NCI-H526 treated with DMSO at 0.1 percent for 48 hours (cell line): ENCODE measurements around the gene SLC10A3.

ENCODE experiments used
- DNase-seq: peaks from one replicate; lab custom pipeline; 2025; lab: John Stamatoyannopoulos, UW

SLC10A3 gene

DNA sequence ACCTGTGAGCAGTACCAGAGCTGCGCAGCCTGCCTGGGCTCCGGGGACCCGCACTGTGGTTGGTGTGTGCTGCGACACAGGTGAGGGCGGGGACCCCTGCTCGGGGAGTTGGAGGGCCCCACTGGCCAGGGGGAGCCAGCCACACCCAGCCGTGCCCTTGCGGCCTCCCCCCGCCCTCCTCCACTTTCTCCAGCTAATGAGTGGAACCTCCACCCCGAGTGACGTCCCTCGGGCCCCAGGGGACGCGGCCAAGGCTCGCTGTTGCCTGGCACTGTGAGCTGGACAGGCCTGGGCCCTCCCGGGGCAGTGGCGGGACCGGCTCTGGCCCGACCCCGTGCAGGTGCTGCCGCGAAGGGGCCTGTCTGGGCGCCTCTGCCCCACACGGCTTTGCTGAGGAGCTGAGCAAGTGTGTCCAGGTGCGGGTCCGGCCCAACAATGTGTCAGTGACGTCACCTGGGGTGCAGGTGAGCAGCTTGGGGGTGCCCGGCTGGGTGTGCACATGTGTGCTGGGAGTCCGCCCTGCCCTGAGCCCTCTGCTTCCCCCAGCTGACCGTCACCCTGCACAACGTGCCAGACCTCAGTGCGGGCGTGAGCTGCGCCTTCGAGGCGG is 26.7 kb downstream of the SLC10A3 start:
- no peak for DNase-seq

DNA sequence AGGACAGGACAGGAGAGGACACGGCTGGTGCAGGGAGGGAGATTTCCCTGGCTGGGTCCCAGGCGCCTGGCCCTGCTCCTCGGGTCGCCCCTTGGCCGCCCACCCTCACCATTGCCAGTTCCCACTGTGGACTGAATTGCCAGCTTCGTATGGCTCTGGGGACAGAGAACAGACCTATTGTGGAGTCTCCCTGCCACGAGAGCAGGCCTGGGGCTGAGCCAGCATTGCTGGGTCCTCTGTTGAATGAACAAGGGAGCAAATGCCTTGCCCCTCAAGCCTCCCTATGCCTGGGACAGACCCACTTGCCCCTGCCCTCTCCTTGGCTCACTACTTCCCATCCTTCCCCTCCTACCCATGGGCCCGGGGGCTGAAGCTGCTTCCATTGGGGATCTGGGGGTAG is 28.0 kb downstream of the SLC10A3 start:
- DNase-seq, result no peak

DNA sequence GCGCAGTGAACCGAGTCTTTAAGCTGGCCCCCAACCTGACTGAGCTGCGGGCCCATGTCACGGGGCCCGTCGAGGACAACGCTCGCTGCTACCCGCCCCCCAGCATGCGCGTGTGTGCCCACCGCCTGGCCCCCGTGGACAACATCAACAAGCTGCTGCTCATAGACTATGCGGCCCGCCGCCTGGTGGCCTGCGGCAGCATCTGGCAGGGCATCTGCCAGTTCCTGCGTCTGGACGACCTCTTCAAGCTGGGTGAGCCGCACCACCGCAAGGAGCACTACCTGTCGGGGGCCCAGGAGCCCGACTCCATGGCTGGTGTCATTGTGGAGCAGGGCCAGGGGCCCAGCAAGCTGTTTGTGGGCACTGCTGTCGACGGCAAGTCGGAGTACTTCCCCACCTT is 30.1 kb downstream of the SLC10A3 start:
- DNase-seq, result no peak

DNA sequence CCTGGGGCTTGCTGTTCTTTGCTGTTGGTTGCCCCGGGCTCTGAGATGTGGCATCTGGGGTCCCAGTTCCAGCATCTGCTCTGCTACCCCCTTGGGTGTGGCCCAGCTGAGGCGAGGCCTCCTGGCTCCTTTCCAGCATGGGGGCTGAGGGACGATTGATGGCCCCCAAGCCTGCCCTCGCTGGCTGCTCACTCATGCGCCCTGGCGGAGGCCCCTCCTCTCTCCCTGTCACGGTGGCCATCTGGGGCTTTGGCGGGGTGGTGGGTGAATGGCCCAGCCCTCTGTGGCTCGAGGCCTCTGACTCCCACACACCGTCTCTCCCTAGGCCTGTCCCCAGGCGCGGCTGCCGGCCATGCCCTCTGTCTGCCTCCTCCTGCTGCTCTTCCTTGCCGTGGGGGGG is 30.6 kb downstream of the SLC10A3 start:
- DNase-seq, result no peak

DNA sequence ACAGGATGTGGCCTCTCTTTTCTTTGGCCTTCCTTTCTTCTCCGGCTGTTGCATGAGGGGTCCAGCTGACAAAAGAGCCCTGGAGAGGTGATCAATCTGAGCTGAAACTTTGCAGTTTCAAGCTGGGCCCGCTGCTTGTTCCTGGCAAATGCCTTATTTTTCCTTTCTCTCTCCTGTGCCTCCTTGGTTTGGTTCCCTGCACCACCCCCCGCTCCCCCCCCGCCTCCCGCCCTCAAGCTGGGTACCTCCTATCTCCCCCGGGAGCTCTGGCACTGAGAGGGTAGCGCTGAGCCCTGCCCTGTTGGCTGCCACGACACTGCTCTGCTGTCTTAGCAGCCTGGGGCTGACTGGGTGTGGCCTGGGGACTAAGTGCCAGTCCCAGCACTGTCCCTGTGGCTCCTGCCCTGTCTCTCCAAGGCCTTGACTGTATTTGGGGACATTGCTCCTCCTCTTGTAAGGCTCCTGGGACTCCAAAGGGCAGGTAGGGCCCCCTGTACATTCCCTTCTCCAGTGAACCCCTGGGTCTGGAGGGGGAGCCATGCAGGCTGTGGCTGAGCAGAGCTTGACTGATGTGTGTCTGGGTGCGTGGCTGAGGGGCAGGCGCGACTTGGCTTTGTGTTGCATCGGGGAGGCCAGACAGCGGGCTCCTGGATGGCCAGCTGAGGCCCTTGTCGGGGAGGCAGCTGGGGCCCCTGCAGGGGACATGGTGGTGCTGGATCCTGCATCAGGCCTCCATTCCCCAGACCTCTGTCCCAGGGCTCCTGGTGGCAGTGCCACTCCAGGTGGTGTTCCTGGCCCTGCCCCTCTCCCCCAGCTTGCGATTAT is 31.3 kb downstream of the SLC10A3 start:
- peak; percentile 55 for DNase-seq

DNA sequence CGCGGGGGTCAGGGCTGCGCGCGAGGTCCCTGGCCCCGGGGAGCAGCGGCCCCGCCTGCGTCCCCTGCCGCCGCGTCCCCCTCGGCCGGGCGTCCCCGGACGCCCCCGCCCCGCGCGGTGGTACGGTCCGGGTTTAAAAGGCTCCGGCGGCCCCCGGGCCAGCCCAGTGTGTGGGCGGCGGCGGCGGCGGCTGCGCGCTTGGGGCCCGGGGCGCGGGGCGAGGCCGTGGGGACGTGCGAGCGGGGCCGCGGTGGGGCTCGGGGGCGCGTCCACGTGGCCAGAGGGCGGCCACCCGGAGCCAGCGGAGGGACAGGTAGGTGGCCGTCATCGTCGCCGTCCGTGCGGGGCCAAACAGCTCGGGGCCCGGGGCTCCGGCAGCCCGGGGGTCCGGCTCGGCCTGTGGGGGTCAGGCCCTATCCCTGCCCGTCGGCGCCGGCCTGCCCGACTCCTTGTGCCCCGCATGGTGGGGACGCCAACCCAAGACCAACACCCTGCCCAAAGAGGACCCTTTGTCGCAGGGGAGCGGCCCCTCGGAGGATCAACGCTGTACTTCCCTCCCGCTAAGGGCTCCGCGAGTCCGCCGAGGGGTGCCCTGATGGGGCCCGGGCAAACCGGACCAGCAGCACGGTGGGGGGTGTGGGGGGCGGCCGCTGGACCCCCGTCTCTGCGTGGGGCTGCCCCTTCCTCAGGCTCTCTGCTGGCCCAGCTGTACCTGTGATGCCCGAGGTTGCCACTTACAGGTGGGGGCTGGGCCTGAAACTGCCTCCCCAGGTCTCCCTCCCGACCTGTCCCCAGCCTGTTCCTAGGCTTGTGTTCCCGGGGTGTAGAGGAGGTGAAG is 32.1 kb downstream of the SLC10A3 start, which contains the start of gene PLXNA3:
PLXNA3 (plus strand) TSS at position 166 of the 838 bp plus-strand sequence. CDS start 1,903 bp downstream, outside the sequence.
- DNase-seq, result peak; percentile 24

DNA sequence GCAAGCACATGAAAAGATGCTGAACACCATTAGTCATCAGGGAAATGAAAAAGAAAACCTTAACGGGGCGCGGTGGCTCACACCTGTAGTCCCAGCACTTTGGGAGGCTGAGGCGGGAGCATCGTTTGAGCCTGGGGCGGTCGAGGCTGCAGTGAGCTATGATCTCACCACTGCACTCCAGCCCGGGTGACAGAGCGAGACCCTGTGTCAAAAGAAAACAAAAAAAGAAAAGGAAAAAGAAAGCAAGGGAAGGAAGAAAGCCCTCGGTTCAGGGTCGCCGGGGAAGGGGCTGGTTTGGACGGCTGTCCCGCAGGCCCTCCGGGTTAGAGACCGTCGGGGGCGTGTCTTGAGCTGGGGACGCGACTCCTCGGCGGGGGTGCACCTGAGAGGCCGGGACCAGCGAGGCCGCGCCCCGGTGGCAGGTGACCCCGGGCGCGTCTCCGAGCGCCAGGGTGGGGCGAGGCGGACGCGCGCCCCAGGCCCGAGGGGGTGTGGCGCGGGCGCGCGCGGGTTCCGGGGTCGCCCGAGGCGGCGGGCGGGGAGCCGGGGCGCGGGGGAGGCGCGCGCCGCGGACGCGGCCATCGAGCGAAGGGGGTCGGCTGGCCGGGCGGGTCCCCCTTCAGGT is 32.8 kb downstream of the SLC10A3 start:
- DNase-seq, result peak; percentile 50

DNA sequence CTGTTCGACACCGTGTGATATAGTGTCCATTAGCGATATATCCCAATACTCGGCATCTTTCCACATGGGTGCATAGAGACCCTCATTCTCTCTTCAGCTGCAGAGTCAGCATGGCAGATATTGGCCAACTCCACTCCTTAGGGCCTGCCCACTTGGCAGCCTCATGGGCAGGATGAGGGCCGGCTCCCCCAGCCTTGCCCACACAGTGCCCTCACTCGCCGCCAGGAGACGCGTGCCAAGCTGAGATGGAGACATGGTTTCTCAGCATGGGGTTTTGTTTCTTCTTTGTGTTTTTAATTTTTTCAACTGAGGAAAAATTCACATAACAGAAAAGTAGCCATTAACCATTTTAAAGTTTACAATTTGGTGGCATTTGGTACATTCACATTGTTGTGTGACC is 37.6 kb downstream of the SLC10A3 start:
- no peak for DNase-seq

DNA sequence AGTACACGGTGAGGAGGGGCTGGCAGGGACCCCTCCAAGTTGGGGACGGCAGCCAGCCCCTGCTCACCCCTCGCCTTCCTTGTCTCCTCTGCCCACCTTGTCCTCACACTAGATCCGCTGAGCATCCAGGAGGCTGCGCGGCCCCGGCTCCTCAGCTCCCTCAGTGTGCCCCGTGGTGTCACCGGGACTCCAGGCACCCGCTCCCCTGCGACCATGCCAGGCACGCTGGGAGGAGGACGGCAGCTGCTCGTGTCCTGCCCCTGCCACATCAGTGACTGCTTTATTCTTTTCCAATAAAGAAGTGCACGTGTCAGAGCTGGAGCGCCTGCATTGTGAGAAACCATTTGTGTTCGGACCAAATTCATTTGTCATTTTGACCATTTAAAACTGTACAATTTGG is 40.1 kb downstream of the SLC10A3 start:
- DNase-seq, result no peak

DNA sequence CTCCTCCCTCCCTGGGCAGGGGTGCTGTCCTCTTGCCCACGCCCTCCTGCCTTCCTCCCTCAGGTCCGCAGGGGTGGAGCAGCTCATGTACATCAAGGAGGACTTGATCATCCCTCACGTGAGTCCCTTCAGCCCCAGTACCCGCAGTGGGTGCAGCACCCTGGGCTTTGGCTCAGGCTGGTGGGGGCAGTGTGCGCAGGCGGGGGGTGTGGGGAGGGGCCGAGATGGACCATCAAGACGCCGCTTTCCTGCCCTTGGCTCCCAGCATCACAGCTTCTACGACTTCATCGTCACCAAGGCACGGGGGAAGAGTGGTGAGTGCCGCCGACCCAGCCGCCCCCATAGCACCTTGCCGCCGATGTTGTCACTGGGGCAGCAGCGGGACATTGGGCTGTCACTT is 40.8 kb downstream of the SLC10A3 start:
- no peak for DNase-seq

DNA sequence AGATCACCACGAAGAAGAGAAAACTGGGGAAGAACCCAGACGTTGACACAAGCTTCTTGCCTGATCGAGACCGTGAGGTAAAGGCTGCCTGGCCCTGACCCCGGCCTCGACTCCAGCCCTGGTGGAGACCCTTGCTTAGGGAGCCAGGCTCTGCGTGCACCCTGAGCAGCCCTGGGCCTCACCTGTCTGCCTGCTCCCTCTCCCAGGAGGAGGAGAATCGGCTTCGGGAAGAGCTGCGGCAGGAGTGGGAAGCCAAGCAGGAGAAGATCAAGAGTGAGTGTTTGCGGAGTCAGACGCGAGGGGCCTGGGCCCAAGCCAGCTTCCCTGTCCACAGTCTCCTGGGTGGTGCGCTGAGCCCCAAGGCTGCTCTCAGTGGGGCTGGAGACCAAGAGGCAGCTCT is 41.9 kb downstream of the SLC10A3 start:
- DNase-seq, result no peak

DNA sequence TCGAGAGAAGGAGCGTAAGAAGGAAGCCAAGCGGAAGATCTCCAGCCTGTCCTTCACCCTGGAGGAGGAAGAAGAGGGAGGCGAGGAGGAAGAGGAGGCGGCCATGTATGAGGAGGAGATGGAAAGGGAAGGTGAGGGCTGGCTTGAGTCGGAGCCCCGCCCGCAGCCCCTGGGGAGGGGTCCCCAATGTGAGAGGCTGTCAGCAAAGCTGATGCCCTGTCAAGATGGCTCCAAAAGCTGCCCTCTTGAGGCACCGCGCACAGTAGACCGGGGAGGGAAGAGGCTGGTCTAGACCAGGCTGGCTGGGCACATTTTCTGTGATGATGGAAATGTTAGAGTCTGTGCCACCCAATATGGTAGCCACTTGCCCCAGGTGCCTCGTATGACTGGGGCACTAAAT is 44.0 kb downstream of the SLC10A3 start:
- DNase-seq, result no peak

DNA sequence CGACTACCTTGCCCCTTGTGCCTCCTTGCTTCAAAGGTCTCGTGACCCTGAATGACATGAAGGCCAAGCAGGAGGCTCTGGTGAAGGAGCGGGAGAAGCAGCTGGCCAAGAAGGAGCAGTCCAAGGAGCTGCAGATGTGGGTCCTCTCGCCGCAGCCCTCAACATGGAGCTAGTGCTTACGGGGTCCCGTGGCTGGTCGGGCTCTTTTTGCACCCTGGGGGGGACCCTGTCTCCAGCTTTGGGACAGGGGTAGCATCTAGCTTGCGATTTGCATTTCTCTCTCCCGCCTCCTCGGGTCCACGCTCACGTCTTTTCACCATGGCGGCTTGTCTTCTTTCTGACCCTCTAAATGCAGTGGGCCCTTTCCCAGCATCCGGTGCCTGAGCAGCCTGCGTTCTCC is 44.7 kb downstream of the SLC10A3 start:
- no peak for DNase-seq

DNA sequence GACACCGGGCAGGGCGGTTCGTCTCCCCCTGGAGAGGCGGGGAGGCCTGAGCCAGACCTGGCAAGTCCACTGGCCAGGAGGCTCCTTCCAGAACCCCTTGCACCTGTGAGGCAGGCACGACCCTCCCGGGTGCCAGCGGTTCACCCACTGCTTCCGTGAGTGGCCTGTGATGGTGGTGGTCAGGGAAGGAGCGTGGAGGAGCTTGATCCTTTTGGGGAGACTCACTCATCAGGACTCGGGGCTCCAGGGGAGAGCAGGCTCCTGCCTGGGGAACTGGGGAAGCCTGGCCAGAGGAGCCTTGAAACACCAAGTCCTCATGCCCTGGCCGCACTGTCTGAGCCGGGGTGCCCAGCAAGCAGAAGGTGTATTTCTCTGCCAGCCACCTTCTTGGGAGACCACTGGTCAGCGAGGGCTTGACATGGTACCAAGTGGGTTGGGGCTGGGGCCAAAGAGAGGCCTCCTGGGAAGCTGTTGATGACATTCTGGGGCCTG is 45.6 kb downstream of the SLC10A3 start:
- no peak for DNase-seq

DNA sequence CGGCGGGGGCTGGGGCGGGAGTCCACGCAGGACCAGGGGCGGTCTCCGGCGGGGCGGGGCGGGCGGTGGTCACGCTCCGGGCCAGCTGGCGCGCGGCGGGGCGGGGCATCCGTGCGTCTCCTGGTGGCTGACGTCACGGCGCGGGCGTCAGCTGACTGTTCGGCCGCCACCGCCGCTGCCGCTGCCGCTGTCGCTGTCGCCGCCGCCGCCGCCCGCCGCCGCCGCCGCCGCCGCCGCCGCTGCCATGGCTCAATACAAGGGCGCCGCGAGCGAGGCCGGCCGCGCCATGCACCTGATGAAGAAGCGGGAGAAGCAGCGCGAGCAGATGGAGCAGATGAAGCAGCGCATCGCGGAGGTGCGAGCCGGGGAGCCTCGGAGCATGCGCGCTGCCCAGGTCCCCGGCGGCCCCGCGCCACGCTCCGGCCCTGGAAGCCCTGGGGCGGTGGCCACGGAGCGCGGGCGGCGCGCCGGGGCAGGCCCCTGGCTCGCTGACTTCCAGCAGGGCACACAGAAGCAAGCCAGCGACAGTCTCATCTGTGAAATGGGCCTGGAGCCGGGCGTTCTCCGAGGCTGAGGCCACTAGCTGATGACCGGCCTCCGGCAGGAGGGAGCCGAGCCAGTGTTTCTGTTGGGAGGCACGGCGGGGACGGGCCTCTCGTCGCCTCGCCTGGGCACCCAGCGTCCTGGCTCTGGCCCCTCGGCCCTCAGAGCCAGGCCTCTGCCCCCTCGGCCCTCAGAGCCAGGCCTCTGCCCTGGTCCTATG is 46.3 kb downstream of the SLC10A3 start, which contains the start of gene FAM50A:
FAM50A (plus strand) TSS at position 150 of the 763 bp plus-strand sequence; CDS start at position 245, 95 bp downstream.
- DNase-seq, result peak; percentile 63

DNA sequence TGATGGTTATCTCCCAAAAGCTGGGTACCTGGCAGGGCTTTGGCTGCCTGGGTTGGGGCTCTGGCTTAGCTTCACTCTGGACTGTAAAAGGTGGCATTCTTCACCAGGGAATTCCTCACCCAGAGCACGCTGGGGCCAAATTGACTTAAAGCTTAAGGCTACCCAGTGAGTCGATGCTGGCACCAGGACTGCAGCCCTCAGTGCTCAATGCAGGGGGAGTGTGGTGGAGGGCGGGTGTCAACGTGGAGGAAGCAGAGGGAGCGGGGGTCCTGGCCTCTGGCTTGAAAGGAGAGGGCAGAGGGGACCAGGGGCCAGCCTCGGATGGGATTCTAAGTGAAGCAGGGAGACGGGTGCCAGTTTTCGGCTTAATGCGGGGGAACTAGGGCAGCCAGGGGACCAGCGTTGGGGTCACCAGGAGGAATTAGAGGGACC is 46.9 kb downstream of the SLC10A3 start:
- DNase-seq, result no peak

DNA sequence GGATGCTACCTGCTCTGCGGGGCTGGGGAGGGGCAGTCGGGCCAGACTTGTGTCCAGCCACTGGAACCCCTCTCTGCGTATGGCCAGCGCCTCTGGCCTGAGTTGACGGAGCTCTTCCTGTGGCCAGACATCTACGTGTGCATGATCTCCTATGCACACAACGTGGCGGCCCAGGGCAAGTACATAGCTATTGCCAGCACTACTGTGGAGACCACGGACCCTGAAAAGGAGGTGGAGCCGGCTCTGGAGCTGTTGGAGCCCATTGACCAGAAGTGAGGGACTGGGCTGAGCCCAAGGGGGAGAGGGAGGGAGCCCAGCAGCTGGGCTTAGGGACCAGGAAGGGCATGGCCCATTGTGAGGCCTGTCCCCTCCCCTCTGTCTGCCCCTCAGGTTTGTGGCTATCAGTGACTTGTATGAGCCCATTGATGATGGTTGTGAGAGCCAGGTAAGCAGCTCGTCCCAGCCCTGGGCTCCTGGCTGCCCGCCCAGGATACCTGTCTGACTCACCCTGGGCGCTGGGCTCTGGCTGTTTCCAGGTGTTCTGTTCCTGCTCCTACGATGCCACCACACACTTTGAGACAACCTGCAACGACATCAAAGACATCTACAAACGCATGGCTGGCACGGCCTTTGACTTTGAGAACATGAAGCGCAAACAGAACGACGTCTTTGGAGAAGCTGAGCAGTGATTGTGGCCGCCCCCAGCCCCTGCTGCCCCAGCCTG is 48.3 kb downstream of the SLC10A3 start:
- DNase-seq, result no peak

DNA sequence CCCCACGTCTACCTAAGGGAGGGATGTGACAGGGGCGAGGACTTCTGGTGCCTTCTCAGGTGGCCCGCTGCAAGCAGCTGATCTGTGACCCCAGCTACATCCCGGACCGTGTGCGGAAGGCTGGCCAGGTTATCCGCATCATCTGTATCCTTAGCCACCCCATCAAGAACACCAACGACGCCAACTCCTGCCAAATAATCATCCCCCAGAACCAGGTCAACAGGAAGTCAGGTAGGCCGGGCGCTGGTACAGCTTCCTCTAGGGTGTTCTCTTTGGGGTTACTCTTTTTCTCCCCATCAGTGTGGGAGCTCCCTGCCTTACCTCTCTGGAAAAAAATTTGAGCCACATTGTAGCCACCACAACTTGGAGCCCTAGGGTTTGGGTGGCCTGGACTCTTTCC is 48.9 kb downstream of the SLC10A3 start:
- DNase-seq, result no peak

DNA sequence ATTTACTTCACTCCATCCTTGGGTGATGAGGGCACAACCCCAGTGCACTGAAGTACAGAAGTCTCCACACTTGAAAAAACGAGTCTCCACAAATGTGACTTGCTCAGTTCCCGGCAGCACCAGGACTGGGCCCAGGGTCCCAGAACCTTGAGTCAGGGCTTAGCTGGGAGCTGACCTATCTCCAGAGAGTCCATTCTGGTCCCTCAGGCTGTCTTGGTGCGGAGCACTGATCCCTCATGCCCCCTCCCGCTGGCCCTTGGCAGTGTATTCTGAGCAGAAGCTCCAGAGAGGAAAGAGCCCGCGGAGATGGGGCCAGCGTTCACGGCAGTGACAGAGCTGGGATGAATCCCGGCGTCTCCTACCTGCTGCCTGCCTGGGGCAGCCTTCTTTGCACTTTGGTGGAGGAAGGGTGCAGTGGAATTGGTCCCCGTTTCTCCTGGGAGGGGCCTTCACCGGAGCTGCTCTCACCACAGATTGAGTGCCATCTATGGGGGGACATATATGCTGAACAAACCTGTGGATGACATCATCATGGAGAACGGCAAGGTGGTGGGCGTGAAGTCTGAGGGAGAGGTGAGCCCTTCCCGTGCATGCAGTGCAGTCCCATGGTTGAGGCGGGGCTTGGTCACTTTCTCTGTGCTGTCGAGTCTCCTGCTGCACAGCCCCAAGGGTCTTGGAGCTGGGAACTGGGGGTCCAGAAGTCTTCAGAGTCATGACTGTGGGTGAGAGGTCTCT is 49.6 kb downstream of the SLC10A3 start:
- DNase-seq, result no peak

DNA sequence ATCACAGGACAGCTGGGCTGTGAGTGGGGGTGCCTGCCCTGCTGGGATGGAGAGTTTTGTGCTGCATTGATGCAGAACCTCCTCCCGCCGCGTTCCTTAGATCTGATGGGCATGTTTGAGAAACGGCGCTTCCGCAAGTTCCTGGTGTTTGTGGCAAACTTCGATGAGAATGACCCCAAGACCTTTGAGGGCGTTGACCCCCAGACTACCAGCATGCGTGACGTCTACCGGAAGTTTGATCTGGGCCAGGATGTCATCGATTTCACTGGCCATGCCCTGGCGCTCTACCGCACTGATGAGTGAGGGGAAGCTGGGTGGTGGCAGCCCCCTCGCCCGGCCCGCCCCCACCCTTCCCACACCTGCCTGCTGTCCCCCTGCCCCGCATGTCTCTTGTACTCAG is 50.6 kb downstream of the SLC10A3 start:
- no peak for DNase-seq
